DND-41 (cell line): ENCODE data around the gene SLAMF9.

Source experiments
- CTCF ChIP-seq: IDR thresholded peaks from 2 replicates; pipeline ENCODE4 v1.5.1; 2012; ENCODE audit warnings: borderline replicate concordance, low read length, moderate library complexity, mild to moderate bottlenecking; ENCODE audit not compliant: poor library complexity, severe bottlenecking; ENCODE audit errors: extremely low read depth
- EZH2 ChIP-seq: IDR thresholded peaks from 3 replicates; pipeline ENCODE4 v1.6.1; 2012; ENCODE audit warnings: borderline replicate concordance, low read depth, mild to moderate bottlenecking, moderate library complexity, low read length, inconsistent platforms; ENCODE audit not compliant: severe bottlenecking

- TF ChIP-seq CTCF = no peak
- TF ChIP-seq EZH2 = no peak
Measured at GRCh38 chr1:159946242-159947187, 7.5 kb downstream of the SLAMF9 start.
